HG02759 (cell line): ENCODE measurements around the gene SAMD4A.

Source experiments
- ATAC-seq: cut with Tn5 transposase; IDR thresholded peaks from one replicate; pipeline ENCODE4 v1.9.1; 2021; ENCODE audit warnings: mild to moderate bottlenecking, moderate library complexity; ENCODE audit not compliant: unreplicated experiment

Gene SAMD4A

DNA sequence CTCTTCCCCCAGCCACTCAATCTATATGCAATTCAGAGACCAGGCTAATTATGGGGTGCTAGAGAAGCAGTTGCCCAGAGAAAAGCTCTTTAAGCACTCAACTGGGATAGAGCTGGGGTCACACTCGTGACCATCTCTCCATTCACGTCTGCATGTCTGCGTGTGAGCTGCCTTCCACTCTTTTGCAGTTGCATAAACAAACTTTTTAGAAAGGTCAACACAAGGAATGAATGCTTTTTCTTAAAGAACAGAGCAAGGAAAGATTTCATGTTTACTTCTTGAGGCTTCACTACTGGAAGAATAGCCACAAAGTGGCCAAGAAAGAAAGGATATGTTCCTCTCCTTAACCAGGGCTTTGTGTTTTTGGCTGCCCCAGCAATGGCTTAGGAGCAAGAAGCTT is 151.1 kb downstream of the SAMD4A start:
- no peak for ATAC-seq

DNA sequence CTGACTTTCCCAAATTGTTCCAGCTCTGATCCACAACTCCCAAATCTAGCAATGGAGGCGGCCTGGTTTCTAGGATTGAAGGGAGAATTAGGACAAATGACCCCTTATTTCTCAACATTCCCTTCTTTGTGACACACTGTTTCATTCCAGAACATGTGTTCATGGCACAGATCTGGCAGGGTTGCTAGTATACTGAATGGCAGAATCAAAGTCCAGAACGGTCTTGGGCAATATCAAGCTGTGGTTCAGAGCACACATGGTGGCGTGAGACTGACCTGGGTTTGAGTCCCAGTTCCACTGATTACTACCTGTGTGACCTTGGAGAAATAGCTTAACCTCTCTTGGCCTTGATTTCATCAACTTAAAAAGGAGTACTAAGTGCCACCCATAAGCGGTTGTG is 152.5 kb downstream of the SAMD4A start:
- no peak for ATAC-seq

DNA sequence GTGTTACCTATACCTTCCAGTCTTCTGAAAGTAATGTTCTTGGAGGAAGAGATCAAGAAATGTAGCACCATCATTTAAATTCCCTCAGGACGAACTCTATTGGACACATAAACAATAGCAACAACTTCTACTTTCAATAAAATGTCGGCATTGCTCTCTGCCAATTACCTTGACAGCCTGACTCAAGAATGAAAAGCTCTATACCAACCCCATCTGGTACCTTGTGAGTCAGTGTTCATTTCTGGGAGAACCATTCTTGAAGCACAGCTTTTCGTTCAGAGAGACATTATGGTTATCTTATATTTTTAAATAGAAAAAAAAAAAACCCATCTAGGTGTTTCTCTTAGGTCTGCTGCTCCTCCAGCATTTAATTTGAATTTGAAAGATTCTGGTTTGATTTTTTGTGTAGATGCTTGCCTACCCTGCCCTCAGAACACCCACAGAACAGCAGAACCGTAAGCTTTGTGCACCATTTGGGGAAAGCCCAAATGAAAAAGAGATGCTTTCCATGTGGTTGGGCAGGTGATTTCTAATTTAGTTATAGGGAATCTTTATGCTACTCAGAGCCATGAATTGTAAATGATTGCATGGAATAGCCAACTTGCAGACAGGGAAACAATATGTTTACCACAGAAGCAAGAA is 156.0 kb downstream of the SAMD4A start:
- ATAC-seq, result no peak

DNA sequence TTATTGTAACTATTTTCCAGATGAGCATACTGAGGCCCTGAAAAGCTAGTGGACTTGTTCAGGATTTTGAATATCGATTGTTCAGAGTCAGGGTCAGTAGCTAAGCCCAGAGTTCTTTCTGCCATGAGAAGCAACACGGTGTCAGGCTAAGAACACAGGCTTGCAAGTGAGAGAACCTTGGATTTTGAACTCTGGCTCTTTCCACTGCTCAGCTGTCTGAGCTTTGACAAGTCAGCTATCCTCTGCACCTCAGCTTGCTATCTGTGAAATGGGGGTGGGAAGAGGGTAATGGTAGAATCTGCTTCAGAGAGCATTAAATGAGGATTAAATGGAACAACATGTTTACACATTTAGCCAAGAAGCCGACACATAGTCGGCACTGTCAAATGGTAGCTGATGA is 157.2 kb downstream of the SAMD4A start:
- ATAC-seq, result no peak

DNA sequence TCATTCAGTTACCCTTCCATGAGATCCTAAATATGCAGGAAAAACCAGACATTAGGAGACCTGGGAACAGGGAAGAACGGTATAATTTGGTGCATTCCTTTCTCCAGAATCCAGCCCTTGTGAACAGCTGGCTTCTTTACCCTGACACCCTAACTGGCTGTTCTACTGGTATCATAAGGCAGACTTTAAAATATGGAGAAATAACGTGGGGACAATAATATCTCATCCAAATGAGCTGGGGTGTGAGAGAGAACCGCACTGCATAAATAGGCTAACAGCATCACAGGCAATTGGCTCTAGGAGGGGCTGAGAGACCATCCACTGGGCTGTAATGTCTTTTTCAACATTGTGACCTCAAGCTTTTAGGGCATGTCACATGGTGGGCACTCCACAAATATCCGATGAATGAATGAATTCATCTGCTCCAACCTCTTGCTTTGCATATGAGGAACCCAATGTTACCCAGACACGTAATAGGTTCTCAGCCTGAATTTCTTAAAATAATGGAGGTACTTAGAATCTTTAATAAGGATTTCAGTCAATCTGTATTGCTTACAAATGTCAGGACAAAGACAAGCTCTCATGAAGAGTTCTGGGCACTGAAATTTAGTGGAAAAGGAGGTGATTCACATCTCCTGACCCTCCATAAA is 157.9 kb downstream of the SAMD4A start:
- no peak for ATAC-seq

DNA sequence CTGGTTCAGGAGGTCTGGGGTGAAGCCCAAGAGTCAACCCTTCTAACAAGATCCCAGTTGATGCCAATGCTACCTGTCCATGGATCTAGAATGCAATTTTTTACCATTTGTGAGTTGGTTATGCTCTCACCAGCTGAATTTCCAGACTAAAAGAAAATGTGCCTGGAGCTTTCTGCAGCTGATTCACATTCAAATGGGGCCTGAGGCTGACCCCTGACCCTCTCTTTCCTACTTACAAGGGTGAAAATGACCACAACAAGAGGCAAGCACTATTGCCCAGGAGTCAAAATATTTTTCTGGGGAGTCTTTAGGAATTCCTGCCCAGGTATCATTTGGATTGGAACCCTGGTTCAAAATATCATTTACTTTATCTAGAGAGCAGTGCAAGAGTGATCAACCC is 159.1 kb downstream of the SAMD4A start:
- no peak for ATAC-seq

DNA sequence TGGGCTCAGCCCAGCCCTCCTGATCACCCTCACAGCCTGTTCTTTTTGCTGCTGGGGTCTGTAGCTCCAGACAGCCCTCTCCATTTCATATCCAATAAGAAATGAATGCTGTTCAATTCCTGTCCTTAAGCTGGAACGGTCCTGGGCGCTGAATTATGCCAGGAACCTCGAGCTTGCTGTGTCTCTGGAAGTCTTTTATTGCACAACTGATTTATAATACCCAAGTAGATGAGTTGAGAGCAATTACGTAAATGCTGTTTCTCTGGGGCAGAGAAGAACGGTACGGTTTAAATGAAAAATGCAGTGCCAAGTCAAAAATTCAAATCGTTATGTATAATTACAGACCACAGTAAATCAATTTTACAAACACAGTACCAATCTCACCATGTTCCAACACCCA is 161.0 kb downstream of the SAMD4A start:
- no peak for ATAC-seq

DNA sequence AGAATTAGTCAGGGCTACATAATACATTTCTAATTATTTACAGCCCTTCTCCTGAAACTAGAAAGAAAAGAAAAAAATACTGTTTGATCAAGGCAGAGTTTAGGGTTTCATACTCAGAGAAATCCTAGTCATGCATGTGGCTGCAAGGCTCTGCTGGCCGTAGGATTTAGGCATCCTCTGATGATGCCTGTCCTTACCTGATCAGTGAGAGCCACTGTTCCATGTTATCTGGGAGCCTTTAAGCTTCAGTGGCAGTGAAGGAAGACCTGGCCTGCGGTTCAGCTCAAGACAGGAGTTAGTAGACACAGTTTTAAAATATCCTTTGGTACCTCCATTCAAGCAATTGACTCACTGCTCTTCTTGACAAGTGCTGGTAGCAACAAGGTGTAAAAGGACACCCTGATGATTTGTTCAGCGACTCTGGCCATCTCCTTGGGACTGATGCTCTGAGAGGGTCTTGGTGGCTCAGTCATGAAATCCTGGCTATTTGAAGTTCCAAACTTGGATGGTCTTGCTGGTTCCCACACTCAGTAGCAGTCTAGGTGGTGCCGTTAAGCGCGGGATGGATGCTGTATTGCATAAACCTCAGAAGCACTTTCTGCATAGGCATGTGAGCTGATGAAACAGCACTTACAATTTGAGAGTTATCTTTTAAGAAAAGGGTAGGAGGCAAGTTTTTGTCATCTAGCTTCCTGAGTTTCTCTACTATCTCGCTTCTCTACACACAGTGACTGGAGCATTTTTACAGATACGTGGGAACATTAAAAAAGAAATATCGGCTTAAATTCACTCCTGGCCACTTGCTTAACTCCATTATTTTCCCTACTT is 162.0 kb downstream of the SAMD4A start:
- ATAC-seq, result no peak

DNA sequence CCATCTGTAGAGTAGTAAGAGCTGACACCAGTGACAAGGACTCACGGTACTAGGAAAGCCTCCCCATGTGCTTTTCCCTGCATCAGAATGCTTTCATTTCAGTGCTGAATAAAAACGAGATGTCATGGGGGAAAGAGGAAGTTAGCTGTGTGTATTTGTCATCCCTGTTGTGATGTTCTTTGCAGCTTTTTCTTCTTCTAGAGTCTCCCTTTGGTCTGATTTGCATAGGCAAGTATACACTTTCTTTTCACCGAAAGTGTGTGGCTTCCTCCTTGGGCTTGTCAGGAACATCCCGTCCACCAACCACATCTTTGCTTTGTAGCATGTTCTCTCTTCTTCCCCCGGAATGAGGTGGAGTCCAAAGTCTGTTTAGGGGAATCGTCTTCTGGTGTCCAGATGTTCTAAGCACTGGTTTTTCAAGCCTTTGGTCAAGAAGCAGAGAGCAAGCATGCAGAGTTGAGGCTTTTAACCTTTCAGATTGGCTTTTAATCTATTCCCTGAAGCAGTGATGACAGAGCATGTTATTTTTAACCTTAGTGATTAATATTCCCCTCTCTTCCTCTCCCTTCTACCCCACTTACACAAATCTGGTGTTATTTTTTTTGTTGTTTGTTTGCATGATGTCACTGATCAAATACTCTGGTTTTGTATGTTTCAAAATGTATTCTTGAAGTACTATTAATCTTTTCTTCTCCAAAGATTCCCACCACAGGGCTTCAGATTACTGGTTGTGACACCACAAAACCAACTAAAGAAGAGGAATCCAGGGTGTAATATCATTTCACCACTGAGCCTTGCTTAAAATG is 163.4 kb downstream of the SAMD4A start:
- ATAC-seq, result peak; percentile 97

DNA sequence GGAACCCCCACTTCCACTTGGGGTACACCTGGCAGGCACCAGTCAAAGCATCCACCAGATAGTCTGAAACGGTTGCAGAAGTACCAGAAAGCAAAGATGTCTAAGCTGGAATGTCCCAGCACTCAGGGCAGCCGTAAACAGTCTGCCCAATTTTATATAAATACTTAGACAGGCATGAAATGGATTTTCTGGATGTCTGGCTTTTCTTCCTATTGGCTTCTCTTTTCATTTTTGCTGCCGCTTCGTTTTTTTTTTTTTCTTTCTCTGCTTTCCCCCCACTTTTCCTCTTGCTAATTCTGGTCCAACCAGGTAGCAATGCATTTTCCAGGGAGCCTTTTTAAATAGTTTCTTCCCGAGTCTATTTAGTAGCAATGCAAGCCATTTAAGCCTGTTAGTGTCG is 168.0 kb downstream of the SAMD4A start:
- no peak for ATAC-seq

DNA sequence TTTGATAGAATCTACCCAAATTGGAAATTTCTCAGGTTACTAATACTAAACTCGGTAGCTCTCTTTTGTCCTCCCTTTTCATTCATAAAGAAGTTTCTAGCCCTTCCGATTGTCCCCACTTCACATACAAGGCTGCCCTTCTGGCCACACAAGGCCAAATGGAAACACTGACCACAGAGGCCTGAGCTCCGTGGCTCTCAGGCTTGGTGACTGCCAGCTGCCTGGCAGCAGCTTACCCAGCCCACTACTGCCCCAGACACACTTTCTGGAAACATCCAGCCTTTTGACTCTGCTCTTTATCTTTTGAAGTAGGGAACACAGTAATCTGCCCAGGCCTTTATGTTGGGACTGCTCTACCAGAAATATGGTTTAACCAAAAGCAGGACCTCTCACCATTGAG is 168.5 kb downstream of the SAMD4A start:
- no peak for ATAC-seq

DNA sequence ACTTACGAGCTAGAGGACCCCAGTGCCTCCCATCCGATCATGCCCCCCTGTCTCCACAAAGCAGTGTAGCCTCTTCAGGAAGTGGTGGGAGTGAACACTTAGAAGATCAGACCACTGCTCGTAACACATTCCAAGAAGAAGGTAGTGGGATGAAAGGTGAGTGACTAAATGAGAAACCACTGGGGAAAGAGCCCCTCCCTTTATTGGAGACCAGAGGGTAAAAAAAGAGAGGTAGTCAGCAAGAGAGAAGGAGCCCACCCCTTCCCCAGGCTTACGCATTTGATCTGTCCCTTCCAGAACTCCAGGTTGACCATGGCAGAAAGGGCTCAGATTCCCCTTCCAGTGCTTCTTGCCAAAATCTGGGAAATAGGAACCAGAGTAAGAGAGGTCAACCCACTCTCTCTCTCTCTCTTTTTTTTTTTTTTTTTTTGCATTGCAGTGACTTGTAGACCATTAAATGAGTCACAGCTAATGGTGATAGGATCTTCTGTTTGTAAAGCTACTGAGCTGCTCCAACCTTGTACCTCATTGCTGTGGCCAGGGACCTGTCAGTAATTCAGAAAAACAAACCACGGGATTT is 170.3 kb downstream of the SAMD4A start:
- ATAC-seq, result no peak

DNA sequence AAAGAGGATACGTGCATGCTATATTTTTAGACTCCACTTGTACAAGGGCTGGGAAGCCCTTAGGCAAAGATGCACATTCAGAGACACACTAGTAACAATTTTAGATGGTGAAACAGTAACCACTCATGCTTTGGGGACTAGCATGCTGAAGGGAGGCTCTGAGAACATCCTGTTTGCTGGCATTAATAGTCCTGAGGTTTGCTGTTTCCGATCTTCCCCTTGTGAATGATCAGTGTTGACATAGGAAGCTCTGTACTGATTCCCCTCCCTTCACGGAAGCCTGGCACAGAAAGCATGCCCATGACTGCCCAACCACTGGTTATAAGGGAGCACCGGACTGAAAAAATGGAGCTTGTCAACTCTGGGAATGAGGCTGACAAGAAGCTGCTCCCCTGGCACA is 171.1 kb downstream of the SAMD4A start:
- no peak for ATAC-seq

DNA sequence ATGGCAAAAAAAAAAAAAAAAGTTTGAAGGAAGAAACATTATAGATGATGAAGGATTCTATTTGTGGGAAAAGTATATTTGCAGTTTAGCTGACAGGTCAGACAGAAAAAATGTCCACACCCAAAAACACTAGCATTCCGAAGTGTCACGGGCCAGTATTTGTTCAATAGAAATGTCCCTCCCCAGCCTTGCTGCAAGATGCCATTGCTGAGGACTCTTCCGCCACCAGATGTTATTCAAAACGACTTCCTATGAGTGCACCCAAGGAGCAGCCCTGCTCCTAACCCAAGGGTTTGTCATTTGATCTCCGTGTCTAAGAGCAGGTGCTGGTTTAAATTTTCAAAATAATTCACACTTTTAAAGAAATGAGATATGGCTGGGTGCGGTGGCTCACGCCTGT is 172.6 kb downstream of the SAMD4A start:
- ATAC-seq, result no peak

DNA sequence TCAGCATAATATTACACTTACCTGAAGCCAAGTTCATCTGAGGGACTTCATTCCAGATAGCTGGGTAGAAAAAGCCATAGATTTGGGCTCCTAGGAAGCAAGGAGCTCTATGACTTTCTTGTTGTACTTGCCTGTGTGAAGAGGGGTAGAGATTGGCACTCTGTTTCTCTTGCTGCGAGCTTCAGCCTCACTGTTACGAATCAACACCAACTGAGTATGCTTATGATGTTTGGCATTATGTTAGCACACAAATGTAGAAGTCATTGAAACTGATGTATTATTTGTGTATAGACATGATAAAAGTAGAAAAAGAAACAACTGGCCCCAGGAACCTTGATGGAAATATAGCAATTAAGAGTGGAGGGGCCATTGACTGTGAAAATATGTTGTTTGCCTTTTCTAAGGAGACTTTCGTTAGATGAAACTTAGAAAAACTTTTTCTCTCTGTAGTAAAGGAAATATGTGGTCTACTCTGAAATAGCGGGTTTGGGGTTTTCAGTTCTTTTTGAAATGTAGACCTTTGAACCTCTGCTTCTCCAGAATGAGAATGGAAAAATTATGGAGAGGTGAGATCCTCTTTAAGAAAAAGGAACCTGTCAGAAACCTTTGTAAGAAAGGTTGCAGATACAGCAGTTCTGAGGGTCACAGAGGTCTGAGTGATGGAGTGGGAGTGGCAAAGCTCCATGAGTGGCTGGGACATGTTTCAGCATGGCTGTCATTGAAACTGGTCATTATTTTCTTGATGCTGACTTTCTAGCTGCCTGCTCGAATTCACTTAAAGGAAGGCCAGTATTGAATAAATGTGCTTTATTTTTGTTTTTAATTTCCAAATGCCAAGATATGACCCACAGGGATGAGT is 175.8 kb downstream of the SAMD4A start:
- ATAC-seq, result no peak

DNA sequence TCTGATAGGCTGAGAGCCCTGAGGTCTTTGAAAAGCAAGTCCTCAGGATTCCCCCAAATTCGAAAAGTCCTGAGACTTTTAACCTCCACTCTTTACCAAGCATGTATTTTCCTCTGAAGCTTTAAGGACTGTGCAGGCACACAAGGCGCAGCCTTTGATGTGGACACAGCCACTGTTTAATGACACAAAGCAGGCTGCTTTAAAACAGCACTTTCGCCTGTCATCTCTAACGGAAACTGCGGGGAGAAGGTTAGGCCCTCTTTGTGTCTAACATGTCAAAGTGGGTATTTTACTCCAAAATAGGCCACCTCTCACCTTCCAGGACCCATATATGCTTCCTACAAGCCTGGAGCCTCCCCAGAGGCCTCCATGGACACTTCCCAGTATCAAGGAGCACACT is 176.5 kb downstream of the SAMD4A start:
- ATAC-seq, result no peak

DNA sequence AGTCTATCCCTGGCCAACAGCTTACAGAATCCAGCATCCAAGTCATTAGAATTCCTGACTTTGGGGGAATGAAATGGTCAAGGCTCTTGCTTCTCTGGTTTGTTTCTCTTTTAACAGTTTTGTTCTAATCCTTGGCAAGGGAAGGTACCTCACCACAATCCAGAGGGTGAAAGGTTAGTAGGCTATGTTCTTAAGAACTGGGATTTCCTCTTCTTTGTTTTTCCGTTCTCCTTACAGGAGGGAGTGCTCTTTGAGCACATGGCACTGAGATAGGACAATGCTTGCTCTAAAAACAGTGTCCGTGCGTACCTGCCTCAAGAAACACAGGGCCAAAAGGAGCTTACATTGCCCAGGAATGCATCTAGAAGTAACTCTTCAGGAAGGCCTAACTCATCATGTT is 179.1 kb downstream of the SAMD4A start:
- ATAC-seq, result no peak

DNA sequence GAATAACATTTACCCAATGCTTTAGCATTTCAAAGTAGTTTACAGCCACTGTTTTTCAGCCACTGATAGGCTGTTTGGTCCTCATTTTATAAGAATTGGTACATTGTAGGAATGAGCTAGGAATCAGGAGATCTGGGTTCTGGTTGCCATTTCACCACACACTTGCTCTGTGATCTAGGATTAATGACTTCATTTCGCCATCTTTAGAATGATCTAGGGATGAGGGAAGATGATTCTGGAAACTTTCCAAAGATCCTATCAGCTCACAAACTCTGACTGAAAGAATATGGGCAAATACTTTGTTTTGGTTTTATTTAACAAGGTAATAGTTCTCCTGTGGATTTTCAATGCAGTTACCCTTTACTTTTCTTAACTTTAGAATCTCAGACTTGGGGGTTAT is 180.7 kb downstream of the SAMD4A start:
- ATAC-seq, result no peak

DNA sequence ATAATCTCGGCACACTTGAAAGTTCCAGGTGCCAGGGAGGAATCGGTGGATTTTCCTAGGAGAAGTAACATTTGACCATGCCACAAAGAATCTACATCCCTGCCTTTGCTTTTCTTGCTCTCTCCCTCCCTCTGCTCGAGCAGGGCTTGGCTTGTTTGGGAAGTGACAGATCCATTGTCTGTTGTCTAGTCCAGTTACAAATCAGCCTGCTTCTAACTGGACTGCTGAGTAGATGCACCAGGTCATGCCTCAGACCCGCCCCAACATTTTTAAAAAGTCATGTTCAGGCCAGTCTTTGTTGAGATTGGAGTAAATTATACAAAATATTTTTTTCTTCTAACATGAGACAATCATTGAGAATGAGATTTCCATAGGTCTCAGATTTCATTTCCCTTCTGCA is 182.3 kb downstream of the SAMD4A start:
- no peak for ATAC-seq

DNA sequence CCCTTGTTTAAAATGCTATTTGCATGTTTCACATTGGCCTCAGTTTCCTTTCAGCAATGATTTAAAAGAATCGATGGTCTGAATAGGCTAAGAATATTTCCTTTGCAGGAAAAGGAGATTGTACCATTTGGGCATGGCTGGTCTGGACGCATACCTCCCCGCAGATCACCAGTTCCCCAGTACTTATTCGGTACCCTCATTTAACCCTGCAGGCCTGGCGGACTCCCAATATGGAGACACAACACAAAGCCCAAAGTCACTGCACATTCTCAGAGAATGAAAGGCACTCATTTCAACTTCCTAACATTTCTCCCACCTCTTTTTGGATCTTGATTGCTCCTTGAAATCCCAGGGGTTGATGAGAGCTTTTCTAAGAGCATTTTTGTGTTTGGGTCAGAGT is 182.8 kb downstream of the SAMD4A start:
- no peak for ATAC-seq
